Endothelial cell of umbilical vein (primary cell): Measurements from ENCODE around the gene SRD5A2. TPM values are rescaled to one million over a fixed set of nuclear protein-coding genes. Genes with fewer than 3 reads are reported as not detected.

Source experiments
- BruUV-seq: library from RNA; stranded (reverse); fragments of 400-500 nt; replicated peaks from 2 replicates; lab custom pipeline; 2021; lab: Mats Ljungman, UMichigan
- CTCF ChIA-PET: fragments of 300-600, 350-600 bp; sonication (Branson Sonifier 250); formaldehyde crosslinking; loops from one replicate; lab custom pipeline; 2021; ENCODE audit warnings: antibody characterized with exemption, inconsistent platforms; lab: Charles Lee
- POLR2A ChIA-PET: fragments of 300-600, 350-600 bp; sonication (Branson Sonifier 250); formaldehyde crosslinking; loops from one replicate; lab custom pipeline; 2021; ENCODE audit warnings: antibody characterized with exemption, inconsistent platforms; lab: Charles Lee
- DNase-seq: peaks from one replicate; pipeline ENCODE4 v3.0.0-alpha.2; 2011; ENCODE audit warnings: low read depth, low spot score
- FAIRE-seq: peaks from 2 replicates; lab custom pipeline; 2011; peaks lifted over from hg19 to GRCh38; lab: Jason Lieb, UNC
- H2AFZ ChIP-seq: 2 replicates; pipeline ENCODE4 v1.6.0; 2012; ENCODE audit warnings: low read depth, low read length, control low read depth, inconsistent platforms
- H3K27ac ChIP-seq: 2 replicates; pipeline ENCODE4 v1.5.1; 2011; ENCODE audit warnings: low read depth, mild to moderate bottlenecking, control low read depth, low read length, moderate library complexity; ENCODE audit not compliant: insufficient read depth
- H3K27me3 ChIP-seq, 2 experiments: 2 replicates each; pipeline versions ENCODE4 v1.6.0 to v1.6.1; 2011; ENCODE audit warnings: low read length in 2 of 2, mixed read lengths in 1 of 2; ENCODE audit not compliant: control insufficient read depth in 2 of 2, insufficient read depth in 2 of 2
- H3K36me3 ChIP-seq, 2 experiments: 2 replicates in 1 of 2; 3 replicates in 1 of 2; pipeline ENCODE4 v1.5.1; 2011; ENCODE audit warnings: low read length in 2 of 2, mild to moderate bottlenecking in 1 of 2, moderate library complexity in 1 of 2; ENCODE audit not compliant: control insufficient read depth in 2 of 2, insufficient read depth in 2 of 2; ENCODE audit errors: extremely low read depth in 1 of 2
- H3K4me1 ChIP-seq: 3 replicates; pipeline ENCODE4 v1.5.1; 2011; ENCODE audit warnings: mild to moderate bottlenecking, low read length; ENCODE audit not compliant: control insufficient read depth, insufficient read depth; ENCODE audit errors: extremely low read depth
- H3K4me2 ChIP-seq: 2 replicates; pipeline ENCODE4 v1.6.1; 2011; ENCODE audit warnings: low read length, control low read depth, mixed read lengths; ENCODE audit not compliant: insufficient read depth
- H3K4me3 ChIP-seq, 3 experiments: fragments of 200-600 bp in 1 of 3; sonication (generic), shearing (Covaris generic) in 1 of 3; replicated peaks in 1 of 3; 2 replicates each; pipeline ENCODE4 v1.5.1; 2011 to 2016; ENCODE audit warnings: control low read depth in 3 of 3, low read length in 3 of 3, mild to moderate bottlenecking in 2 of 3, inconsistent platforms in 1 of 3, low read depth in 1 of 3, moderate library complexity in 1 of 3; ENCODE audit not compliant: insufficient read depth in 1 of 3
- H3K79me2 ChIP-seq: 2 replicates; pipeline ENCODE4 v1.6.0; 2012; ENCODE audit warnings: low read length, inconsistent platforms; ENCODE audit not compliant: control insufficient read depth, insufficient read depth
- H3K9ac ChIP-seq: replicated peaks from 2 replicates; pipeline ENCODE3; 2011; ENCODE audit warnings: low read length, control low read depth; ENCODE audit not compliant: insufficient read depth; ENCODE audit errors: extremely low read depth
- H3K9me1 ChIP-seq: replicated peaks from 3 replicates; pipeline ENCODE4 v1.6.0; 2011; ENCODE audit warnings: mild to moderate bottlenecking, low read length; ENCODE audit not compliant: control insufficient read depth, insufficient read depth; ENCODE audit errors: extremely low read depth
- H3K9me3 ChIP-seq: replicated peaks from 2 replicates; pipeline ENCODE4 v1.5.1; 2012; ENCODE audit warnings: low read length, inconsistent platforms; ENCODE audit not compliant: control insufficient read depth, insufficient read depth
- H4K20me1 ChIP-seq: replicated peaks from 2 replicates; pipeline ENCODE3; 2011; ENCODE audit warnings: mild to moderate bottlenecking, low read length; ENCODE audit not compliant: control insufficient read depth, insufficient read depth; ENCODE audit errors: extremely low read depth
- EZH2 ChIP-seq: IDR thresholded peaks from 2 replicates; pipeline ENCODE4 v1.6.1; 2012; ENCODE audit warnings: borderline replicate concordance, low read depth, mild to moderate bottlenecking, moderate library complexity, low read length, inconsistent platforms; ENCODE audit not compliant: severe bottlenecking
- FOS ChIP-seq: IDR thresholded peaks from 2 replicates; pipeline ENCODE4 v1.6.1; 2011; ENCODE audit warnings: mild to moderate bottlenecking, low read length, moderate library complexity, borderline replicate concordance; ENCODE audit not compliant: insufficient read depth
- GATA2 ChIP-seq: IDR thresholded peaks from 2 replicates; pipeline ENCODE4 v1.7.0; 2011; ENCODE audit warnings: low read depth, mild to moderate bottlenecking, moderate library complexity, mixed read lengths, low read length; ENCODE audit not compliant: insufficient read length, insufficient read depth
- JUN ChIP-seq: IDR thresholded peaks from 2 replicates; pipeline ENCODE4 v1.6.1; 2011; ENCODE audit warnings: borderline replicate concordance, low read depth; ENCODE audit not compliant: insufficient read length, insufficient read depth
- MYC ChIP-seq: IDR thresholded peaks from one replicate; pipeline ENCODE4 v1.6.1; 2011; ENCODE audit warnings: mild to moderate bottlenecking, low read depth, low read length
- POLR2A ChIP-seq: IDR thresholded peaks from 2 replicates; pipeline ENCODE4 v1.6.1; 2012; ENCODE audit warnings: low read depth, mild to moderate bottlenecking, control low read depth, low read length
- POLR2AphosphoS5 ChIP-seq: IDR thresholded peaks from 2 replicates; pipeline ENCODE4 v1.6.1; 2012; ENCODE audit warnings: low read depth, mild to moderate bottlenecking, control low read depth, low read length, moderate library complexity; ENCODE audit not compliant: insufficient read depth
- dilution Hi-C: fragments of 300-500 bp; cut with MboI; formaldehyde crosslinking; loops from one replicate; pipeline ENCODE4 v1.15.0; 2019; ENCODE audit warnings: low sequenced_read_pairs; ENCODE audit not compliant: extremely low pct_ligation_motif_present
- intact Hi-C: fragments of 100-400 bp; cut with micrococcal nuclease; formaldehyde crosslinking; loops from one replicate; pipeline ENCODE4 v1.10.0; 2022
- polyA plus RNA-seq, 4 experiments: library from polyadenylated mRNA; depleted of rRNA in 3 of 4; stranded (reverse) in 3 of 4; unstranded in 1 of 4; fragments of >200 nt; gene quantifications; 2 replicates each; pipeline versions ENCODE4 v1.2.1 to v1.2.3, GENCODE V29; 2011 to 2012; ENCODE audit warnings: missing spikeins in 1 of 4
- total RNA-seq: library from RNA; stranded (reverse); gene quantifications from 2 replicates; pipeline ENCODE4 v1.2.3, GENCODE V29; 2021
- TF ChIP-seq, protein P1 (sequence below), 2 donors: IDR thresholded peaks; 1 replicate in 1 of 2; 2 replicates in 1 of 2; pipeline ENCODE4 v1.5.1; 2011; ENCODE audit warnings: low read length in 2 of 2, mild to moderate bottlenecking in 2 of 2, moderate library complexity in 2 of 2, control low read depth in 1 of 2, inconsistent platforms in 1 of 2, low read depth in 1 of 2; ENCODE audit not compliant: insufficient read depth in 1 of 2; ENCODE audit errors: extremely low read depth in 1 of 2
- TF ChIP-seq, protein P2 (sequence below): IDR thresholded peaks from 2 replicates; pipeline ENCODE4 v1.6.1; 2011; ENCODE audit not compliant: insufficient read depth, insufficient read length

The SRD5A2 gene
- total and polyA plus RNA-seq, 2 donors (not counting 3 experiments of a cell fraction or from before 2014, with no cell fraction given): not detected

DNA sequence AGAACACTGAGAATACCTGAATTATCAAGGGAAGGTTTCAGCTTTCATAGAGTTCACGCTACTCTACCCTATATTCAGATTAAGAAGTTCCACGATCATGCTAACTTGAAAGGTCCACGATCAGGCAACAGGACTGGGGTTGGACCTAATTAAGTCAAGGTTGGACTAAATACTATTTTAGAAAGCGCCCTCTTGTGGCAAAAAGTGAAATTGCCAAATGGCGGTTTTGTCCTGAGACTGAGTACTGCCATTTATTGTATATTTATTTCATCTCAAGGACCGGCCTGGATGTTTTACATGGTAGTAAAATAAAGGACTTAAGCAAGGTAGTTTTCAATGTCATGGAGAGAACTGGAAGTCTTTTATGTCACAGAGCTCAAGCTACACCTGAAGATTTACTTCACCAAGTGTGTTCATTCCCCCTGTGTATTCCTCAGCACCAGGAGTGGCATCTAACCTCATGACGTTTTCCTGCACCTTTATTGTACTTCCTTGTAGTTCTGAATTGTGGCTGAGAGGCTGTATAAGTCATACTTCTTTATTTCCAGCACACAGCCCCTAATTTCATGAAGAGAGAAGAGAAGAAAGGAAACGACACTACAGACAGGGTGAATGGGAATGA is 56.8 kb downstream of the SRD5A2 start:
- H3K27ac ChIP-seq: no peak overlapping the region
- no peak overlapping the region for H3K4me2 ChIP-seq
- no TSS peak for BruUV-seq
- no peaks in the 10 kb centered on the region for H3K79me2 ChIP-seq
- H3K27me3 ChIP-seq: no peaks in the 10 kb centered on the region
- H3K36me3 ChIP-seq: no peaks in the 10 kb centered on the region
- TF ChIP-seq, protein P1, sequence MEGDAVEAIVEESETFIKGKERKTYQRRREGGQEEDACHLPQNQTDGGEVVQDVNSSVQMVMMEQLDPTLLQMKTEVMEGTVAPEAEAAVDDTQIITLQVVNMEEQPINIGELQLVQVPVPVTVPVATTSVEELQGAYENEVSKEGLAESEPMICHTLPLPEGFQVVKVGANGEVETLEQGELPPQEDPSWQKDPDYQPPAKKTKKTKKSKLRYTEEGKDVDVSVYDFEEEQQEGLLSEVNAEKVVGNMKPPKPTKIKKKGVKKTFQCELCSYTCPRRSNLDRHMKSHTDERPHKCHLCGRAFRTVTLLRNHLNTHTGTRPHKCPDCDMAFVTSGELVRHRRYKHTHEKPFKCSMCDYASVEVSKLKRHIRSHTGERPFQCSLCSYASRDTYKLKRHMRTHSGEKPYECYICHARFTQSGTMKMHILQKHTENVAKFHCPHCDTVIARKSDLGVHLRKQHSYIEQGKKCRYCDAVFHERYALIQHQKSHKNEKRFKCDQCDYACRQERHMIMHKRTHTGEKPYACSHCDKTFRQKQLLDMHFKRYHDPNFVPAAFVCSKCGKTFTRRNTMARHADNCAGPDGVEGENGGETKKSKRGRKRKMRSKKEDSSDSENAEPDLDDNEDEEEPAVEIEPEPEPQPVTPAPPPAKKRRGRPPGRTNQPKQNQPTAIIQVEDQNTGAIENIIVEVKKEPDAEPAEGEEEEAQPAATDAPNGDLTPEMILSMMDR (IDR thresholded peaks at IDR 0.05; ENCODE audit: extremely low read depth in 1 of 2, insufficient read depth in 1 of 2, low read depth in 1 of 2, low read length in 2 of 2): peak; percentile 54 to 56
- TF ChIP-seq EZH2: no peak
- CTCF ChIA-PET: interaction anchor here (1.6 to 2.1 kb wide), 2 partner anchors 809 to 813 kb away, joined by 6 to 15 read pairs; no protein-coding TSS in a partner anchor
- H3K9ac ChIP-seq: no peak overlapping the region
- POLR2A ChIA-PET: no interaction called here
- H3K4me1 ChIP-seq: no peaks in the 10 kb centered on the region
- no peaks in the 10 kb centered on the region for H4K20me1 ChIP-seq
- no peaks in the 10 kb centered on the region for H3K9me3 ChIP-seq
- H3K9me1 ChIP-seq: no peaks in the 10 kb centered on the region
- peak; percentile 47 for FAIRE-seq
- no peak overlapping the region for H2AFZ ChIP-seq
- dilution Hi-C loops: no loop called here
- H3K4me3 ChIP-seq: no peak overlapping the region
- peak; percentile 35 for DNase-seq
- intact Hi-C loops: no loop called here

DNA sequence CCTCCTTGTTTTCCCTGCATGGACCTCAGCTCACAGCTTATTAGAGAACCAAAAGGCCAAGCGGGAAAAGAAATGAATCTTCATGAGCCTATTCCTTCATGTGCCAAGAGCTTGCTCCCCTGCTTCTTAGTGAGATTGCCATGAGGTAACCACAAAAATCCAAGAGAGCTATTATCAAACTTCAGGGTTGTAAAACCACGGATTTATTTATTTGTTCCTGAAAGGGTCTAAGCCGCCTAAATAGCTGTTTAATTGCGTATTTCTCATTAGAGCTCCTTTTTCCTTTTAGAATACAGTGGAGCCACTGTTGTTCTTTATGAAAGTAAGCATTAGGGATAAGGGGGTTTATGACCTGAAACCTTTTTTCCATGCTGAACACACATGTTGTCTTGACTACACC is 58.0 kb downstream of the SRD5A2 start:
- H3K4me3 ChIP-seq: no peak overlapping the region
- no peaks in the 10 kb centered on the region for H3K79me2 ChIP-seq
- ChIA-PET CTCF (interaction anchor here (1.6 to 2.1 kb wide), 2 partner anchors 808 to 811 kb away, joined by 6 to 15 read pairs; no protein-coding TSS in a partner anchor), POLR2A (no interaction called here)
- intact Hi-C loops (no loop called here), dilution Hi-C loops (no loop called here)
- no peaks in the 10 kb centered on the region for H3K36me3 ChIP-seq
- no peak overlapping the region for H3K9ac ChIP-seq
- H3K27me3 ChIP-seq: no peaks in the 10 kb centered on the region
- no peak overlapping the region for H3K4me2 ChIP-seq
- no peak for TF ChIP-seq FOS
- TF ChIP-seq MYC: no peak
- no peak for TF ChIP-seq JUN
- TF ChIP-seq, protein P1 (IDR thresholded peaks at IDR 0.05; ENCODE audit: extremely low read depth in 1 of 2, insufficient read depth in 1 of 2, low read depth in 1 of 2, low read length in 2 of 2): no peak
- no peak for TF ChIP-seq EZH2
- TF ChIP-seq POLR2AphosphoS5: no peak
- TF ChIP-seq, protein P2, sequence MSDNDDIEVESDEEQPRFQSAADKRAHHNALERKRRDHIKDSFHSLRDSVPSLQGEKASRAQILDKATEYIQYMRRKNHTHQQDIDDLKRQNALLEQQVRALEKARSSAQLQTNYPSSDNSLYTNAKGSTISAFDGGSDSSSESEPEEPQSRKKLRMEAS: no peak
- no peak for TF ChIP-seq POLR2A
- no peak for TF ChIP-seq GATA2
- H3K4me1 ChIP-seq: no peaks in the 10 kb centered on the region
- H3K9me1 ChIP-seq: no peaks in the 10 kb centered on the region
- BruUV-seq: no TSS peak
- H4K20me1 ChIP-seq: no peaks in the 10 kb centered on the region
- DNase-seq (no peak), FAIRE-seq (no peak)
- H2AFZ ChIP-seq: no peak overlapping the region
- no peaks in the 10 kb centered on the region for H3K9me3 ChIP-seq
- no peak overlapping the region for H3K27ac ChIP-seq
